Measurements from ENCODE around the gene SLC27A3.
A peak's percentile ranks its signal among the peaks of the same experiment; 100 is the strongest.
"Not testable (repeated sequence)": the region's sequence is repeated elsewhere in the genome, so short reads cannot be mapped to it uniquely, and the experiment has no call there.

Gene SLC27A3

DNA sequence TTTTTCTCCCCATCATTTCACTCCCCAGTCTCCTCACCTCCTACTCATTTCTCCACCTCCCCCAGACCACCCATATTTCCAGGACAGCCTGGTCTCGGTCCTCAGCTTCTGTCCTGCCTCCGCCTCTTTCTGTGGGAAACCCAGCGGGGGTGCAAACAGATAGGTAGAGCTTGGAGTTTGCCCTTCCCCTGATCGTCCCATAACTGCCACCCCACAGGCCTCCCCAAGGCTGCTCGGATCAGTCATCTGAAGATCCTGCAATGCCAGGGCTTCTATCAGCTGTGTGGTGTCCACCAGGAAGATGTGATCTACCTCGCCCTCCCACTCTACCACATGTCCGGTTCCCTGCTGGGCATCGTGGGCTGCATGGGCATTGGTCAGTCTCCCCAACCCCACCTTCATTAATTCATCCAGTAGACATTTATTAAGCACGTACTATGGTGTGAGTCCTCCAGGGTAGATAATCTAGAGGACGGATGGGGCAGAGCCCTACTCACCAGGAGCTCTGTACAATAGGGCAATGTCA is 1.7 kb downstream of the SLC27A3 start:
- DNase-seq: no peak
- in situ Hi-C loops (cut with HindIII; ENCODE audit: low pct_ligation_motif_present, low pct_unique_long_range_greater_than_20kb, low sequenced_read_pairs): no loop called here

- in situ Hi-C loops (cut with HindIII; ENCODE audit: low pct_ligation_motif_present, low pct_unique_long_range_greater_than_20kb, low sequenced_read_pairs): no loop called here
- DNase-seq: no peak
Observed at GRCh38 chr1:153777648-153778047, 2.4 kb downstream of the SLC27A3 start.

GRCh38 chr1:153778051-153778823 is 3.0 kb downstream of the SLC27A3 start:
- DNase-seq: no peak
- in situ Hi-C loops (cut with HindIII; ENCODE audit: low pct_ligation_motif_present, low pct_unique_long_range_greater_than_20kb, low sequenced_read_pairs): no loop called here

GRCh38 chr1:153778824-153779519 is 3.8 kb downstream of the SLC27A3 start:
- in situ Hi-C loops (cut with HindIII; ENCODE audit: low pct_ligation_motif_present, low pct_unique_long_range_greater_than_20kb, low sequenced_read_pairs): no loop called here
- DNase-seq: no peak

DNA sequence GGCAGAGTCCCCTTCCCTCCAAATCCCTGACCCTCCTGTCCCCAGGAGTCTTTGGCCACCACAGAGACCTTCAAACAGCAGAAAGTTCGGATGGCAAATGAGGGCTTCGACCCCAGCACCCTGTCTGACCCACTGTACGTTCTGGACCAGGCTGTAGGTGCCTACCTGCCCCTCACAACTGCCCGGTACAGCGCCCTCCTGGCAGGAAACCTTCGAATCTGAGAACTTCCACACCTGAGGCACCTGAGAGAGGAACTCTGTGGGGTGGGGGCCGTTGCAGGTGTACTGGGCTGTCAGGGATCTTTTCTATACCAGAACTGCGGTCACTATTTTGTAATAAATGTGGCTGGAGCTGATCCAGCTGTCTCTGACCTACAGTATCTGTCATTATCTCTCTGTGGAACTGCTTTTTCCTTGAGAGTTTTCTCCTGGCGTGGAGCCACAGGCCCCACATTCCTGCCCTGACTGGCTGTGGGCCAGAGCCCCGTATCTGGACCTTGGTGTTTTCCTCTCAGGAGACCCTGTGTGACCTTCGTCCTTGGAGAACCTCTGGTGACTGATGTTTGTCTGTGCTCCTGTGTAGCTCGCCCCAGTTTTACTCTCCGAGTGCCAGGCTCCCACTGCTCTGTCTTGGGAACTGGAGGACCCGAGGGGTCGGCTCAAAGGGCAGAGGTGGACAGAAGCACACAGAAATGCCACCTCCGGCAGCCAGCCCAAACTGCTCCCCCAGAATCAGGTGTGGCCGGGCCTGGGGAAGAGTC is 4.8 kb downstream of the SLC27A3 start:
- DNase-seq: no peak

GRCh38 chr1:153780551-153780950 is 5.3 kb downstream of the SLC27A3 start:
- no peak for DNase-seq
- in situ Hi-C loops (cut with HindIII; ENCODE audit: low pct_ligation_motif_present, low pct_unique_long_range_greater_than_20kb, low sequenced_read_pairs): no loop called here

More for the DNA sequence above, 4.8 kb downstream of the SLC27A3 start:
- in situ Hi-C loops (cut with HindIII; ENCODE audit: low pct_ligation_motif_present, low pct_unique_long_range_greater_than_20kb, low sequenced_read_pairs): no loop called here

- DNase-seq; in situ Hi-C loops (cut with HindIII; ENCODE audit: low pct_ligation_motif_present, low pct_unique_long_range_greater_than_20kb, low sequenced_read_pairs): not testable (repeated sequence)
Observed at GRCh38 chr1:153782648-153783047, 7.4 kb downstream of the SLC27A3 start.

- in situ Hi-C loops (cut with HindIII; ENCODE audit: low pct_ligation_motif_present, low pct_unique_long_range_greater_than_20kb, low sequenced_read_pairs): no loop called here
- DNase-seq: peak; percentile 92
Observed at GRCh38 chr1:153783233-153784190, 8.3 kb downstream of the SLC27A3 start.

- in situ Hi-C loops (cut with HindIII; ENCODE audit: low pct_ligation_motif_present, low pct_unique_long_range_greater_than_20kb, low sequenced_read_pairs): no loop called here
- no peak for DNase-seq
Observed at GRCh38 chr1:153786038-153786790, 11.0 kb downstream of the SLC27A3 start.

- in situ Hi-C loops (cut with HindIII; ENCODE audit: low pct_ligation_motif_present, low pct_unique_long_range_greater_than_20kb, low sequenced_read_pairs): no loop called here
Observed at GRCh38 chr1:153789478-153790034, 14.3 kb downstream of the SLC27A3 start.

GRCh38 chr1:153790313-153790965 is 15.2 kb downstream of the SLC27A3 start:
- no peak for DNase-seq

More at GRCh38 chr1:153789478-153790034, 14.3 kb downstream of the SLC27A3 start:
- DNase-seq: peak; percentile 83

DNA sequence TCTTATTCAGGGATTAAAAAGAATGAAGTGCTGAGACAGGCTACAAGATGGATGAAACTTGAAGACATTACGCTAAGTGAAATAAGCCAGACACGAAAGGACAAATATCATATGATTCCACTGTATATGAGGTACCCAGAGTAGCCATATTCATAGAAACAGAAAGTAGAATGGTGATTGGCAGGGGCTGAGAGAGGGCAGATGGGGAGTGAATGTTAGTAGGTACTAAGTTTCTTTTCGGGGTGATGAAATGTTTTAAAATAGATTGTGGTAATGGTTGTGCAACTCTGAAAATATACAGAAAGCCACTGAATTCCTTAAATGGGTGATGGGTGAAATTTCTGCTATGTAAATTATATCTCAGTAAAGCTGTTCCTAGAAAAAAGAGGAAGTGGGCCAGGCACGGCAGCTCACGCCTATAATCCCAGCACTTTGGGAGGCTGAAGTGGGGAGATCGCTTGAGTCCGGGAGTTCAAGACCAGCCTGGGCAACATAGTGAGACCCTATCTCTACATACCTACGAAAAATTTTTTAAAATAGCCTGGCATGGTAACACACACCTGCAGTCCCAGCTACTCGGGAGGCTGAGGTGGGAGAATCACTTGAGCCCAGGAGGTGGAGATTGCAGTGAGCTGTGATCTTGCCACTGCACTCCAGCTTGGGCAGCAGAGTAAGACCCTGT is 15.9 kb downstream of the SLC27A3 start:
- DNase-seq: peak; percentile 18
- in situ Hi-C loops (cut with HindIII; ENCODE audit: low pct_ligation_motif_present, low pct_unique_long_range_greater_than_20kb, low sequenced_read_pairs): no loop called here

More at GRCh38 chr1:153790313-153790965, 15.2 kb downstream of the SLC27A3 start:
- in situ Hi-C loops (cut with HindIII; ENCODE audit: low pct_ligation_motif_present, low pct_unique_long_range_greater_than_20kb, low sequenced_read_pairs): no loop called here

DNA sequence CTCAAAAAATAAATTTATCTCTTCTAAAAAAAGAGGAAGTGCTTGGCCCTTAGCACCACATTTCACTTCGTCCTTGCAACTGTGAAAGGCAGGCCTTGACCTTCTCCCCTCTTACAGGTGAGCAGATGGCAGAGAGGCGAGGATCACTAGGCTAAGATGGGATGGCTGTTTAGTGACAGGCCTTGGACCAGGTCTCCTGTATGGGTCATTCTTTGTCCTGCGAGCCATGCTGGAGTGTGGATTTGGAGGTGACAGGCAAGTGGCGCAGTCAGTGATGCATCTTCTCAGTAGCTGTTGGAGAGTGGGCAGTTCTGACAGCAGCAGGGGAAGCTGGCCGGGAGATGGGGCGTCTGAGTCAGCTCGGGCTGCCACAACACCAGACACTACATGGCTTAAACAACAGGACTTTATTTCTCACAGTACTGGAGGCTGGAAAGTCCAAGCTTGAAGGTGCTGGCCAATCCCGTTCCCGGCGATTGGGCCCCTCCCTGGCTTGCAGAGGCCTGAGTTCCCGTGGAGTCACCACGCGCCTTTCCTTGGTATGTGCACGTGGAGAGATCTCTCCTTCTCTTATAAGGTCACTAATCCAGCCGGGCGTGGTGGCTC is 16.5 kb downstream of the SLC27A3 start:
- no peak for DNase-seq
- in situ Hi-C loops (cut with HindIII; ENCODE audit: low pct_ligation_motif_present, low pct_unique_long_range_greater_than_20kb, low sequenced_read_pairs): no loop called here

GRCh38 chr1:153792631-153793041 is 17.4 kb downstream of the SLC27A3 start:
- in situ Hi-C loops (cut with HindIII; ENCODE audit: low pct_ligation_motif_present, low pct_unique_long_range_greater_than_20kb, low sequenced_read_pairs): no loop called here
- DNase-seq: no peak

- no peak for DNase-seq
- in situ Hi-C loops (cut with HindIII; ENCODE audit: low pct_ligation_motif_present, low pct_unique_long_range_greater_than_20kb, low sequenced_read_pairs): no loop called here
Observed at GRCh38 chr1:153793261-153793972, 18.2 kb downstream of the SLC27A3 start.

All from ACHN (cell line).